ENCODE measurements around the gene ADAMTS16. TPM values are rescaled to one million over a fixed set of nuclear protein-coding genes. Genes with fewer than 3 reads are reported as not detected.

Gene ADAMTS16
- total RNA-seq, 4 donors from 2014 or later: 0.27 to 0.94 TPM; not detected in 2

DNA sequence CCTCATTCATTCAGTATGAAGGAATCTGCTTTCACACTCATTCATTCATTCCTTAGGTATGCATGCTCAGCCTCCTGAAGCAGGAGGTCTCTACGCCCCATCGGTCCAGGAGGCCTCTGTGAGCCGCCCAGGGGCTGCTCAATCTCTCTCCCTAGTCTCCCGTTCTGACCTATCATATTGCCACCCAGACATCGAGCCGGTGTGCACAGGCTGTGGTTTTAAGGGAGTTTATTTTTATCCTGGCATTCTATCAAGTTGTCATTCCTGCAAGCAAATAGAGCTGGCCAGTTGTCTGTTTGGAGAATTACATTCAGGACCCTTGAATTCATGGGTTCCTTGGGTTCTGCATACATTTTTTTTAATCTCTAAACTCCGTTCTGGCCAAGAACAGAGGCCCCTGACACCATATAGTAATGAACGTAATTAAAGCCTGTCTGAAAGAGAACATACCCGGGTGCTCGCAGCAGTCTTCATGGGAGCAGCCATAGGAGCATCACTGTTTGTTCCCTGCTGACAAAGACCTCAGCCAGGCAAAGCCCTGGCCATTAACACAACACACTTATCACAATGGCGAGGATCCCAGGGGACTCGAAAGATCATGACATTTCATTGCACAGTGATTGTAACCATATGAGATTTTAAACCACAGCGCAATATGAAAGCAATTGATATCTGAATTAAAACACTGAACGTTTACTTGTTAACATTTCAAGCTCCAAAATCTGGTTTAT, 80.9 kb downstream of the ADAMTS16 start:
- no peak for TF ChIP-seq CTCF (IDR thresholded peaks at IDR 0.05)
- no peak for TF ChIP-seq EP300 (IDR thresholded peaks at IDR 0.05)
- TF ChIP-seq POLR2AphosphoS5 (IDR thresholded peaks at IDR 0.05): no peak
- no peak for TF ChIP-seq POLR2A (IDR thresholded peaks at IDR 0.05)
- no peaks in the 10 kb centered on the region for H3K9me3 ChIP-seq
- no peaks in the 10 kb centered on the region for H3K27me3 ChIP-seq
- no peak overlapping the region for H3K4me3 ChIP-seq
- 56 to 93% methylated on average over 5 to 10 of the region's 14 CpGs for WGBS, 2 donors (ENCODE audit: low coverage in 1 of 2)
- H3K27ac ChIP-seq: no peak overlapping the region
- no peaks in the 10 kb centered on the region for H3K36me3 ChIP-seq
- no peaks in the 10 kb centered on the region for H3K4me1 ChIP-seq
- ATAC-seq: no peak

DNA sequence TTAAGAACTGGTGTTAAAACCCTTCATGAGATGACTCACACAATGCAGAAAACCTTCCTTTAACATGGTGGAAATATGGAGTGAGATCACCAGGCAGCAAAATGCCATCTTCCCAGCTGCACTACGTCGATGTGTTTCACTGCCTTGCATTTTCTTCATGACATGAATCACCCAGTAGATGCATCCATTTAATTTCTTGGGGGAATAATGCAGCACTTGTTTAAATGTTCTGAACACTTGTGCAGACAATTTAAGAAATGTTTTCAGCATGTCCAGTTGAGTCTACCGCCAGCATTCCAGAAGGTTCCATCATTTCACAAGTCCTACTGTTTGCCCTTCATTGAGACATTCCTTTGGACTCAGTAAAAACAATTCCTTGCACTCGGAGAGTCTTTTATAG, 81.6 kb downstream of the ADAMTS16 start:
- no peaks in the 10 kb centered on the region for H3K36me3 ChIP-seq
- H3K9me3 ChIP-seq: no peaks in the 10 kb centered on the region
- 55 to 85% methylated on average over 3 to 4 of the region's 4 CpGs for WGBS, 2 donors (ENCODE audit: low coverage in 1 of 2)
- H3K27me3 ChIP-seq: no peaks in the 10 kb centered on the region
- H3K27ac ChIP-seq: no peak overlapping the region
- H3K4me1 ChIP-seq: no peaks in the 10 kb centered on the region
- no peak for TF ChIP-seq CTCF (IDR thresholded peaks at IDR 0.05)
- no peak for TF ChIP-seq POLR2AphosphoS5 (IDR thresholded peaks at IDR 0.05)
- TF ChIP-seq EP300 (IDR thresholded peaks at IDR 0.05): no peak
- TF ChIP-seq POLR2A (IDR thresholded peaks at IDR 0.05): no peak
- ATAC-seq: no peak
- no peak overlapping the region for H3K4me3 ChIP-seq

DNA sequence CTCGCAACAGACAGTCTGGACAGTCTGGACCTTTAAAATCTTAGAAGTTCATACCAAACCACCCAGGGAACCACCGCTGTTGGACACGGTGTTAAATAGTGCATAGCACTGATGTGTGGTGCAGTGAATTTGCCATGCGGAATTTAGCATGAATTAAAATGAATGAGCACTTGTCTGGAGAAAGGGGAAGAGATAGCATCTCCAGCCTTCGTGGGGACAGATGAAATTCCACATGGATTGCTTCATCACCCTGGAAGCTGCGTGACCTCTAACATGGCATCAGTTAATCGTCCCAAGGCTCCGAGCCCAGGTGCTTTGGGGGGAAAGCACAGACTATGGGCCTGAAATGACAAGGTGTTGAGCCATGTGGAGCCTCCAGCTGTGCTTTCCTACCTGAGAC, 91.4 kb downstream of the ADAMTS16 start:
- WGBS, 2 donors (ENCODE audit: low coverage in 1 of 2): 64 to 74% methylated on average over 6 to 7 of the region's 8 CpGs

DNA sequence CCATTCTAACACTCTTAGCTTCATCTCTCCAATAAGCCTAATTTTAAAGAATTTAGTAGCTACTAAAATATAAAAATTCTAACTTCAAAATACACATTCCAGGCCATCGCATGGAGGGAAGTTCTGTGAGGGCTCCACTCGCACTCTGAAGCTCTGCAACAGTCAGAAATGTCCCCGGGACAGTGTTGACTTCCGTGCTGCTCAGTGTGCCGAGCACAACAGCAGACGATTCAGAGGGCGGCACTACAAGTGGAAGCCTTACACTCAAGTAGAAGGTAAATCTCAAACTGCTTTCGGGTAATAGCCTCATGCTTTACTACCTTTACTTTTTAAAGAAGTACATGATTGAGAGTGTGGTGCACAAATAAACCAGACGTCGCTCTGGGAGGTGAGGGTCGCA, 94.8 kb downstream of the ADAMTS16 start:
- no peak overlapping the region for H3K27ac ChIP-seq
- H3K4me3 ChIP-seq: no peak overlapping the region
- no peak for TF ChIP-seq EP300 (IDR thresholded peaks at IDR 0.05)
- TF ChIP-seq POLR2A (IDR thresholded peaks at IDR 0.05): no peak
- no peak for TF ChIP-seq POLR2AphosphoS5 (IDR thresholded peaks at IDR 0.05)
- TF ChIP-seq CTCF (IDR thresholded peaks at IDR 0.05): no peak
- no peaks in the 10 kb centered on the region for H3K27me3 ChIP-seq
- H3K4me1 ChIP-seq: no peaks in the 10 kb centered on the region
- WGBS, 2 donors (ENCODE audit: low coverage in 1 of 2): 64 to 75% methylated on average over 10 to 11 of the region's 11 CpGs
- H3K36me3 ChIP-seq: no peaks in the 10 kb centered on the region
- ATAC-seq: no peak
- no peaks in the 10 kb centered on the region for H3K9me3 ChIP-seq

More for the DNA sequence above, 91.4 kb downstream of the ADAMTS16 start:
- H3K36me3 ChIP-seq: no peaks in the 10 kb centered on the region
- H3K27ac ChIP-seq: no peak overlapping the region
- TF ChIP-seq CTCF (IDR thresholded peaks at IDR 0.05) (no peak), EP300 (IDR thresholded peaks at IDR 0.05) (no peak), POLR2A (IDR thresholded peaks at IDR 0.05) (no peak), POLR2AphosphoS5 (IDR thresholded peaks at IDR 0.05) (no peak)
- H3K4me3 ChIP-seq: no peak overlapping the region
- H3K9me3 ChIP-seq: no peaks in the 10 kb centered on the region
- no peak for ATAC-seq
- no peaks in the 10 kb centered on the region for H3K27me3 ChIP-seq
- H3K4me1 ChIP-seq: no peaks in the 10 kb centered on the region

DNA sequence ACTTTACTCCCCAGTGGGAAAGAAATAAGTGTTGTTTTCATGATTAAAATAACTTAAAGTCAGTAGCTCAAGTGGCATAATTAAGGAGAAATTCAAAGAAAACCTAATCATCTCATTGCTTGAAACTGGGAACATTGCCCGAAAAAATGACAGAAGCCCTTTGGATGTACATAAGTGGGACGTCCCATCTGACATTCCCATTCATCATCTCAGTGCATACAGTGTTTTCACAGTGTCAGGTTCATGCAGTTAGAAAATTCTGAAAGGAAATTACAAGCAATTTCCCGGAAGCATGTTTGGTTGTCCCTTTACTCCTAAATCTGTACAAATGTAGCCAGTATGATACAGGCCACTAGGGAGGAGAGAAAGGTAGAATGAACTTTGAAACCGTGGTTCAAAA, 95.6 kb downstream of the ADAMTS16 start:
- no peaks in the 10 kb centered on the region for H3K9me3 ChIP-seq
- ATAC-seq: no peak
- 23 to 33% methylated on average over 2 to 4 of the region's 4 CpGs for whole genome bisulfite sequencing, 2 donors (ENCODE audit: low coverage in 1 of 2)
- H3K4me1 ChIP-seq: no peaks in the 10 kb centered on the region
- no peak overlapping the region for H3K27ac ChIP-seq
- H3K4me3 ChIP-seq: no peak overlapping the region
- no peak for TF ChIP-seq POLR2A (IDR thresholded peaks at IDR 0.05)
- no peak for TF ChIP-seq EP300 (IDR thresholded peaks at IDR 0.05)
- TF ChIP-seq POLR2AphosphoS5 (IDR thresholded peaks at IDR 0.05): no peak
- TF ChIP-seq CTCF (IDR thresholded peaks at IDR 0.05): no peak
- H3K27me3 ChIP-seq: no peaks in the 10 kb centered on the region
- no peaks in the 10 kb centered on the region for H3K36me3 ChIP-seq
